MM.1S (cell line): Measurements from ENCODE around the gene USP24.

Source experiments
- DNase-seq: peaks from one replicate; pipeline ENCODE4 v3.0.0-alpha.2; 2015
- H2AFZ ChIP-seq: fragments of 300-600 bp; sonication (generic); 2 replicates; pipeline ENCODE4 v1.6.0; 2016; ENCODE audit warnings: antibody characterized with exemption, low read length
- H3F3A ChIP-seq: fragments of 300-600 bp; sonication (generic); 2 replicates; pipeline ENCODE4 v1.6.1; 2016; ENCODE audit warnings: mild to moderate bottlenecking, antibody characterized with exemption, low read length, moderate library complexity, mixed read lengths; ENCODE audit not compliant: insufficient read depth
- H3K27ac ChIP-seq: fragments of 300-600 bp; sonication (generic); 2 replicates; pipeline ENCODE4 v1.5.1; 2016; ENCODE audit warnings: mild to moderate bottlenecking, low read length
- H3K27me3 ChIP-seq: fragments of 300-600 bp; sonication (generic); replicated peaks from 2 replicates; pipeline ENCODE4 v1.6.0; 2016; ENCODE audit warnings: low read length; ENCODE audit not compliant: insufficient read depth
- H3K36me3 ChIP-seq: fragments of 300-600 bp; sonication (generic); replicated peaks from 2 replicates; pipeline ENCODE4 v1.6.1; 2016; ENCODE audit warnings: mild to moderate bottlenecking, low read length, mixed read lengths; ENCODE audit not compliant: insufficient read depth
- H3K4me1 ChIP-seq: fragments of 300-600 bp; sonication (generic); 2 replicates; pipeline ENCODE4 v1.6.1; 2016; ENCODE audit warnings: low read length, mixed read lengths
- H3K4me2 ChIP-seq: fragments of 300-600 bp; sonication (generic); 2 replicates; pipeline ENCODE4 v1.6.0; 2016; ENCODE audit warnings: low read depth, low read length
- H3K4me3 ChIP-seq: fragments of 300-600 bp; sonication (generic); 2 replicates; pipeline ENCODE4 v1.5.1; 2016; ENCODE audit warnings: low read length, mixed read lengths
- H3K79me2 ChIP-seq: fragments of 300-600 bp; sonication (generic); 2 replicates; pipeline ENCODE4 v1.6.1; 2016; ENCODE audit warnings: mixed run types, low read length, mixed read lengths
- H3K9ac ChIP-seq: fragments of 300-600 bp; sonication (generic); 2 replicates; pipeline ENCODE4 v1.6.1; 2016; ENCODE audit warnings: low read length, mixed read lengths
- H3K9me2 ChIP-seq: fragments of 300-600 bp; sonication (generic); replicated peaks from 2 replicates; pipeline ENCODE4 v1.6.1; 2016; ENCODE audit warnings: mild to moderate bottlenecking, low read length, mixed read lengths; ENCODE audit not compliant: insufficient read depth
- H3K9me3 ChIP-seq: fragments of 300-600 bp; sonication (generic); replicated peaks from 2 replicates; pipeline ENCODE4 v1.6.1; 2016; ENCODE audit warnings: mild to moderate bottlenecking, low read length, mixed read lengths; ENCODE audit not compliant: insufficient read depth
- H4K20me1 ChIP-seq: fragments of 300-600 bp; sonication (generic); 2 replicates; pipeline ENCODE4 v1.6.1; 2016; ENCODE audit warnings: mild to moderate bottlenecking, low read length, moderate library complexity, mixed read lengths; ENCODE audit not compliant: insufficient read depth
- CTCF ChIP-seq: fragments of 300-600 bp; sonication (generic); IDR thresholded peaks from 2 replicates; pipeline ENCODE4 v1.5.1; 2016; ENCODE audit warnings: antibody characterized with exemption, low read length, mixed read lengths
- EZH2 ChIP-seq: fragments of 300-600 bp; sonication (generic); optimal IDR thresholded peaks from 2 replicates; pipeline ENCODE3; 2017; ENCODE audit warnings: low read depth, mild to moderate bottlenecking, antibody characterized with exemption, low read length, mixed read lengths
- EZH2phosphoT487 ChIP-seq: fragments of 300-600 bp; sonication (generic); IDR thresholded peaks from 2 replicates; pipeline ENCODE4 v1.6.1; 2018; ENCODE audit warnings: antibody characterized with exemption, low read length

USP24 gene

GRCh38 chr1:55067022-55067778 lies 148.0 kb downstream of the USP24 start:
- Histone ChIP-seq H2AFZ (no peak overlapping the region), H3K4me3 (no peak overlapping the region), H3K36me3 (peaks cover 3% of the 10 kb centered on the region; the same call in 1 of the 2 replicates), H3K27me3 (no peaks in the 10 kb centered on the region), H3K9me2 (no peaks in the 10 kb centered on the region), H4K20me1 (no peaks in the 10 kb centered on the region), H3K27ac (no peak overlapping the region), H3K9ac (no peak overlapping the region), H3K79me2 (no peaks in the 10 kb centered on the region), H3K9me3 (no peaks in the 10 kb centered on the region), H3K4me1 (no peaks in the 10 kb centered on the region), H3F3A (no peaks in the 10 kb centered on the region), H3K4me2 (no peak overlapping the region)
- no peak for TF ChIP-seq CTCF
- TF ChIP-seq EZH2phosphoT487: no peak
- no peak for TF ChIP-seq EZH2
- DNase-seq: no peak

GRCh38 chr1:55065648-55066047 lies 149.5 kb downstream of the USP24 start:
- Histone ChIP-seq H2AFZ (no peak overlapping the region), H4K20me1 (no peaks in the 10 kb centered on the region), H3K9me2 (no peaks in the 10 kb centered on the region), H3K9me3 (no peaks in the 10 kb centered on the region), H3K79me2 (no peaks in the 10 kb centered on the region), H3F3A (no peaks in the 10 kb centered on the region), H3K27ac (no peak overlapping the region), H3K36me3 (peaks cover 3% of the 10 kb centered on the region; the same call in 1 of the 2 replicates), H3K9ac (no peak overlapping the region), H3K4me2 (no peak overlapping the region), H3K4me3 (no peak overlapping the region), H3K27me3 (no peaks in the 10 kb centered on the region), H3K4me1 (no peaks in the 10 kb centered on the region)
- TF ChIP-seq EZH2 (no peak), CTCF (no peak), EZH2phosphoT487 (no peak)
- DNase-seq: no peak

- Histone ChIP-seq H3F3A (no peaks in the 10 kb centered on the region), H3K27ac (no peak overlapping the region), H3K27me3 (no peaks in the 10 kb centered on the region), H3K4me2 (no peak overlapping the region), H4K20me1 (no peaks in the 10 kb centered on the region), H3K9me3 (no peaks in the 10 kb centered on the region), H2AFZ (no peak overlapping the region), H3K79me2 (no peaks in the 10 kb centered on the region), H3K4me3 (no peak overlapping the region), H3K36me3 (peaks cover 3% of the 10 kb centered on the region; the same call in 1 of the 2 replicates), H3K9me2 (no peaks in the 10 kb centered on the region), H3K4me1 (no peaks in the 10 kb centered on the region), H3K9ac (no peak overlapping the region)
- no peak for TF ChIP-seq EZH2
- no peak for TF ChIP-seq EZH2phosphoT487
- TF ChIP-seq CTCF: no peak
- no peak for DNase-seq
These were observed 150.3 kb downstream of the USP24 start for GRCh38 chr1:55064861-55065263.
